Astrocyte of the cerebellum (primary cell): ENCODE data around the gene KYAT1.

Experiments used
- DNase-seq: peaks from one replicate; pipeline ENCODE4 v3.0.0-alpha.2; 2011; ENCODE audit warnings: low read depth
- H3K4me3 ChIP-seq: 2 replicates; pipeline ENCODE4 v1.5.1; 2011; ENCODE audit warnings: mild to moderate bottlenecking, low read depth, low read length, moderate library complexity
- CTCF ChIP-seq: IDR thresholded peaks from 2 replicates; pipeline ENCODE4 v1.5.1; 2012; ENCODE audit warnings: low read length, low read depth, moderate library complexity, mild to moderate bottlenecking; ENCODE audit errors: missing control alignments
- in situ Hi-C: cut with HindIII; loops from 2 replicates; pipeline ENCODE4 v1.10.0; 2017; ENCODE audit warnings: low sequenced_read_pairs

KYAT1 gene

GRCh38 chr9:128881884-128882676 lies at the start of gene KYAT1, which contains the start of gene LRRC8A:
Gene KYAT1, minus strand, starts transcription at chr9:128881950. Its CDS starts 36,545 bp downstream, at chr9:128845405.
Gene LRRC8A, plus strand, starts transcription at chr9:128882133. Its CDS starts 25,032 bp downstream, at chr9:128907165.
- peak; percentile 87 for DNase-seq
- in situ Hi-C loops = no loop called here
- no peak for TF ChIP-seq CTCF
- H3K4me3 ChIP-seq = peak within 1 kb of the TSS; percentile 87

DNA sequence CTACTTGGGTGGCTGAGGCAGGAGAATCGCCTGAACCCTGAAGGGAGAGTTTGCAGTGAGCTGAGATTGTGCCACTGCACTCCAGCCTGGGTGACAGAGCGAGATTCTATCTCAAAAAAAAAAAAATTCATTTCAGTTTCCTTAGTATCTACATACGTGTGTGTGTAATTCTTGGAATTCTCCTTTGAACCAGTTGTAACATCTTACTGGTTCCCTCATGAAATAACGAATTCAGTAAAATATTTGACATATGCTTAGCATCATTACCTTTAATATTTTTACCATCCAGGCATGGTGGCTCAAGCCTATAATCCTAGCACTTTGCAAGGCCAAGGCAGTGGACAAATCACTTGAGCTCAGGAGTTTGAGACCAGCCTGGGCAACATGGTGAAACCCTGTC lies 47.8 kb upstream of the KYAT1 start:
- no peak for TF ChIP-seq CTCF
- no peak overlapping the region for H3K4me3 ChIP-seq
- no peak for DNase-seq
- in situ Hi-C loops = no loop called here

DNA sequence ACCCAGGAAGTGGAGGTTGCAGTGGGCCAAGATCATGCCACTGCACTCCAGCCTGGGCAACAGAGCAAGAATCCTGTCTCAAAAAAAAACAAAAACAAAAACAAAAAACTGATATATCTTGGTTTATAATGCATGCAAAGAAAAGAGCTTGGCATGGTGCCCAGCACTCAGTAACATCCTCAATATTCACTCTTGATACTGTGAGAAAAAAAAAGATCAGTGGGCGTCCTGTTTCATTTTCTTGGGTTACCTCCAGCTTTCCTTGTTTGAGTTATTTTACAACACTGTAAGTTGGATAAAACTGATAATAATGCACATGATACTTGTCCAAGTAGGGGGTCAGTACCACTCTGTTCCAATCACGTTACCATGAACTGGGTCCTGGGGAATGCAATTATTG lies 46.9 kb upstream of the KYAT1 start:
- in situ Hi-C loops = no loop called here

DNA sequence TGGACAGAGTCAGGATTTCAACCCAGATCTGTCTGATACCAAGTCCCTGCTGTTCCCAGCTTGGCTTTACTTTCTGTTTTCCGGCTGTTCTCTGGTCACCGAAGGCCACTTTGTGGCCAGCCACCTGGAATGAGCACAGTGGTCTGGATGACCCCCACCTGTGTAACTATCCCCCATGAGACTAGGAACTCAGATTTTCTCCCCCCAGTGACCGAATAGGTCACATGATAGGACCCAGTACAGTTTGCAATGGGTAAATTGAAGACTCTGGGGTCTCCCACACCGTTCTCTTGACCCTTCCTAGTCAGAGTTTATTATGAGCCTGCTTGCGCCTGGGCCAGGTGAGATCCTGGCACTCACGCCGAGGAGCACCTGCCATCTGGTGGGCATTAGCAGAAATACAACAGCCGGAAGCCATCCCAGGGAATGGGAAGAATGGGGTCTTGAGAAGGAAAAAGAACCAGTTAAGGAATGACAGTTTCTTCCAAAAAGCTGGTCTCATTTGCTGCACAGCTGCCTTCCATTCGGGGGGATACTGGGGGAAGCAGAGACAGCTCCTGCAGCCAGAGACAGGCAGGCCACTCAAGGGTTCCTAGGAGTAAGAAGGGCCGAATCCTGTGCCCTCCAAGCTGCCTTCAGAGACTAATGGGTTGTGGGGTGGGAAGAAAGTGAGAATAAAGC lies 46.1 kb upstream of the KYAT1 start:
- peak; percentile 87 for TF ChIP-seq CTCF
- in situ Hi-C loops = no loop called here
- no peak overlapping the region for H3K4me3 ChIP-seq
- DNase-seq = peak; percentile 22

More for the DNA sequence above, 46.9 kb upstream of the KYAT1 start:
- no peak for DNase-seq
- TF ChIP-seq CTCF = no peak
- H3K4me3 ChIP-seq = no peak overlapping the region

GRCh38 chr9:128923493-128923883 lies 41.7 kb upstream of the KYAT1 start:
- DNase-seq = no peak
- in situ Hi-C loops = no loop called here
- TF ChIP-seq CTCF = no peak
- no peak overlapping the region for H3K4me3 ChIP-seq

- TF ChIP-seq CTCF = no peak
- H3K4me3 ChIP-seq = peak overlapping the region; percentile 28
- in situ Hi-C loops = no loop called here
- DNase-seq = no peak
Observed at GRCh38 chr9:128921881-128922763, 40.4 kb upstream of the KYAT1 start.
